Neural progenitor cell (in vitro differentiated cells): ENCODE measurements around the gene GCKR. TPM values are rescaled to one million over a fixed set of nuclear protein-coding genes. Genes with fewer than 3 reads are reported as not detected.

Experiments
- DNase-seq: peaks from one replicate; pipeline ENCODE4 v3.0.0-alpha.2; 2016; ENCODE audit warnings: low spot score
- H2AFZ ChIP-seq: fragments of 200-600 bp; sonication (generic); replicated peaks from 2 replicates; pipeline ENCODE4 v1.6.1; 2016; ENCODE audit warnings: antibody characterized with exemption
- H3F3A ChIP-seq: fragments of 200-600 bp; sonication (generic); 2 replicates; pipeline ENCODE4 v1.6.1; 2016; ENCODE audit warnings: antibody characterized with exemption, low read depth
- H3K27ac ChIP-seq: fragments of 200-600 bp; sonication (generic); 2 replicates; pipeline ENCODE4 v1.5.1; 2016; ENCODE audit warnings: mild to moderate bottlenecking
- H3K27me3 ChIP-seq: fragments of 200-600 bp; sonication (generic); 2 replicates; pipeline ENCODE4 v1.6.1; 2016; ENCODE audit warnings: mild to moderate bottlenecking, moderate library complexity
- H3K36me3 ChIP-seq: fragments of 200-600 bp; sonication (generic); 2 replicates; pipeline ENCODE4 v1.5.1; 2016
- H3K4me1 ChIP-seq: fragments of 200-600 bp; sonication (generic); 2 replicates; pipeline ENCODE4 v1.6.1; 2016; ENCODE audit warnings: mixed run types
- H3K4me2 ChIP-seq: fragments of 200-600 bp; sonication (generic); 2 replicates; pipeline ENCODE4 v1.6.1; 2016
- H3K4me3 ChIP-seq: fragments of 200-600 bp; sonication (generic); 2 replicates; pipeline ENCODE4 v1.5.1; 2016
- H3K79me2 ChIP-seq: fragments of 200-600 bp; sonication (generic); 2 replicates; pipeline ENCODE4 v1.6.1; 2016; ENCODE audit warnings: low read depth
- H3K9ac ChIP-seq: fragments of 200-600 bp; sonication (generic); 2 replicates; pipeline ENCODE4 v1.6.1; 2016
- H3K9me3 ChIP-seq: fragments of 200-600 bp; sonication (generic); 2 replicates; pipeline ENCODE4 v1.5.1; 2016; ENCODE audit warnings: low read depth
- H4K20me1 ChIP-seq: fragments of 200-600 bp; sonication (generic); 2 replicates; pipeline ENCODE4 v1.6.1; 2016; ENCODE audit warnings: low read depth
- H3K27ac Mint-ChIP-seq: 3 replicates; pipeline ENCODE4 v1.8.0; 2021; ENCODE audit warnings: mixed read lengths
- H3K27me3 Mint-ChIP-seq: 2 replicates; pipeline ENCODE4 v1.8.0; 2022; ENCODE audit warnings: low read depth, mild to moderate bottlenecking, inconsistent platforms, moderate library complexity, mixed read lengths; ENCODE audit not compliant: insufficient read depth
- H3K36me3 Mint-ChIP-seq: 3 replicates; pipeline ENCODE4 v1.8.0; 2021; ENCODE audit warnings: mixed read lengths
- H3K4me1 Mint-ChIP-seq: 3 replicates; pipeline ENCODE4 v1.8.0; 2021; ENCODE audit warnings: mixed read lengths
- H3K4me3 Mint-ChIP-seq: 3 replicates; pipeline ENCODE4 v1.8.0; 2021; ENCODE audit warnings: mild to moderate bottlenecking, moderate library complexity, mixed read lengths
- H3K9me3 Mint-ChIP-seq: 3 replicates; pipeline ENCODE4 v1.8.0; 2020; ENCODE audit warnings: mixed read lengths
- EZH2 ChIP-seq: fragments of 200-600 bp; sonication (generic); IDR thresholded peaks from 2 replicates; pipeline ENCODE4 v1.6.1; 2017; ENCODE audit warnings: antibody characterized with exemption, mild to moderate bottlenecking, moderate library complexity
- EZH2phosphoT487 ChIP-seq: fragments of 200-600 bp; sonication (generic); IDR thresholded peaks from 2 replicates; pipeline ENCODE4 v1.6.1; 2017; ENCODE audit warnings: antibody characterized with exemption
- total RNA-seq: library from RNA; depleted of rRNA; stranded (reverse); fragments of >200 nt; gene quantifications from 2 replicates; pipeline ENCODE4 v1.2.3, GENCODE V29; 2015; ENCODE audit warnings: low replicate concordance
- TF ChIP-seq, protein P1 (sequence below): fragments of 200-600 bp; sonication (generic); IDR thresholded peaks from 2 replicates; pipeline ENCODE4 v1.5.1; 2017; ENCODE audit warnings: antibody characterized with exemption, mild to moderate bottlenecking

Gene GCKR
- total RNA-seq, 1 donor from 2014 or later, result not detected

DNA sequence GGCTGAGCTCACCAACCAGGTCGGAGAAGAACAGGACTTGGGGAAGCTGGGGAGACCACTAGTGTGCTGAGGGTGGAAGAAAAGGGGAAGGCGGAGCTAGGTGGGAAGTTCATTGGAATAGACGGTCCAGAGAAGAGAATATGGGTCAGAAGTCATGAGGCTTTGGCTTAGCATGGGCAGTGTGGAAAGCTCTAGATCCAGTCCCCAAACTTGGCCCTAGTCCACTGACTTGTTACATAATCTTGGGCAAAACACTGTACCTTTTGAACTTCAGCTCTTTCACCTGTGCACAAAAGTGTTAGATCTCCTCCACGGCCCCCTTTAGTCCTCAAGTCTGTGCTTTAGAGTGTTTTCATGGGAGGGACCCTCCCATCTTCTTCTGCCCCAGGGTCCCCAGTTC is 10.7 kb downstream of the GCKR start:
- Mint-ChIP-seq H3K4me3 (no peak overlapping the region), H3K4me1 (peaks cover 4% of the 10 kb centered on the region), H3K27me3 (peaks cover 2% of the 10 kb centered on the region), H3K27ac (no peak overlapping the region), H3K36me3 (no peaks in the 10 kb centered on the region), H3K9me3 (no peaks in the 10 kb centered on the region)
- DNase-seq, result no peak
- Histone ChIP-seq H3K4me1 (no peaks in the 10 kb centered on the region), H3K36me3 (no peaks in the 10 kb centered on the region), H3K27me3 (no peaks in the 10 kb centered on the region), H3K4me3 (no peak overlapping the region), H2AFZ (no peak overlapping the region), H3K27ac (no peak overlapping the region), H3K4me2 (no peak overlapping the region), H4K20me1 (no peaks in the 10 kb centered on the region), H3K79me2 (no peaks in the 10 kb centered on the region), H3K9ac (no peak overlapping the region), H3F3A (no peaks in the 10 kb centered on the region), H3K9me3 (no peaks in the 10 kb centered on the region)
- TF ChIP-seq EZH2 (no peak), EZH2phosphoT487 (no peak)
- TF ChIP-seq, protein P1, sequence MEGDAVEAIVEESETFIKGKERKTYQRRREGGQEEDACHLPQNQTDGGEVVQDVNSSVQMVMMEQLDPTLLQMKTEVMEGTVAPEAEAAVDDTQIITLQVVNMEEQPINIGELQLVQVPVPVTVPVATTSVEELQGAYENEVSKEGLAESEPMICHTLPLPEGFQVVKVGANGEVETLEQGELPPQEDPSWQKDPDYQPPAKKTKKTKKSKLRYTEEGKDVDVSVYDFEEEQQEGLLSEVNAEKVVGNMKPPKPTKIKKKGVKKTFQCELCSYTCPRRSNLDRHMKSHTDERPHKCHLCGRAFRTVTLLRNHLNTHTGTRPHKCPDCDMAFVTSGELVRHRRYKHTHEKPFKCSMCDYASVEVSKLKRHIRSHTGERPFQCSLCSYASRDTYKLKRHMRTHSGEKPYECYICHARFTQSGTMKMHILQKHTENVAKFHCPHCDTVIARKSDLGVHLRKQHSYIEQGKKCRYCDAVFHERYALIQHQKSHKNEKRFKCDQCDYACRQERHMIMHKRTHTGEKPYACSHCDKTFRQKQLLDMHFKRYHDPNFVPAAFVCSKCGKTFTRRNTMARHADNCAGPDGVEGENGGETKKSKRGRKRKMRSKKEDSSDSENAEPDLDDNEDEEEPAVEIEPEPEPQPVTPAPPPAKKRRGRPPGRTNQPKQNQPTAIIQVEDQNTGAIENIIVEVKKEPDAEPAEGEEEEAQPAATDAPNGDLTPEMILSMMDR, result no peak

DNA sequence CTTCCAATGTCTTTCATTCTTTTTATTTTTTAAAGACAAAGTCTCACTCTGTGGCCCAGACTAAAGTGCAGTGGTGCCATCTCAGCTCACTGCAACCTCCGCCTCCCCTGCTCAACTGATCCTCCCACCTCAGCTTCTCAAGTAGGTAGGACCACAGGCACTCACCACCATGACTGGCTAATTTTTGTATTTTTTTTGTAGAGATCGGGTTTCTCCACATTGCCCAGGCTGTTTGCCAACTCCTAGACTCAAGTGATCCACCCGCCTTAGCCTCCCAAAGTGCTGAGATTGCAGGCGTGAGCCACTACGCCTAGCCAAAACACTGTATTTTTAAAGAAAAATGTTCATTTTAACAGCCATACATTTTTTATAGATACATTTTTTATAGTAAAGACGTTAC is 12.7 kb downstream of the GCKR start:
- H3K4me1 ChIP-seq, result no peaks in the 10 kb centered on the region
- H3K4me1 Mint-ChIP-seq, result no peaks in the 10 kb centered on the region
- no peaks in the 10 kb centered on the region for H3K27me3 ChIP-seq
- H3F3A ChIP-seq, result no peaks in the 10 kb centered on the region
- H3K79me2 ChIP-seq, result no peaks in the 10 kb centered on the region
- no peak overlapping the region for H2AFZ ChIP-seq
- H4K20me1 ChIP-seq, result no peaks in the 10 kb centered on the region
- H3K4me2 ChIP-seq, result no peak overlapping the region
- H3K27me3 Mint-ChIP-seq, result no peaks in the 10 kb centered on the region
- TF ChIP-seq EZH2 (no peak), EZH2phosphoT487 (no peak)
- TF ChIP-seq, protein P1, result no peak
- H3K9ac ChIP-seq, result no peak overlapping the region
- no peak overlapping the region for H3K4me3 ChIP-seq
- H3K4me3 Mint-ChIP-seq, result no peak overlapping the region
- H3K36me3 Mint-ChIP-seq, result no peaks in the 10 kb centered on the region
- no peak overlapping the region for H3K27ac Mint-ChIP-seq
- DNase-seq, result no peak
- H3K36me3 ChIP-seq, result no peaks in the 10 kb centered on the region
- no peaks in the 10 kb centered on the region for H3K9me3 ChIP-seq
- H3K9me3 Mint-ChIP-seq, result no peaks in the 10 kb centered on the region
- no peak overlapping the region for H3K27ac ChIP-seq

DNA sequence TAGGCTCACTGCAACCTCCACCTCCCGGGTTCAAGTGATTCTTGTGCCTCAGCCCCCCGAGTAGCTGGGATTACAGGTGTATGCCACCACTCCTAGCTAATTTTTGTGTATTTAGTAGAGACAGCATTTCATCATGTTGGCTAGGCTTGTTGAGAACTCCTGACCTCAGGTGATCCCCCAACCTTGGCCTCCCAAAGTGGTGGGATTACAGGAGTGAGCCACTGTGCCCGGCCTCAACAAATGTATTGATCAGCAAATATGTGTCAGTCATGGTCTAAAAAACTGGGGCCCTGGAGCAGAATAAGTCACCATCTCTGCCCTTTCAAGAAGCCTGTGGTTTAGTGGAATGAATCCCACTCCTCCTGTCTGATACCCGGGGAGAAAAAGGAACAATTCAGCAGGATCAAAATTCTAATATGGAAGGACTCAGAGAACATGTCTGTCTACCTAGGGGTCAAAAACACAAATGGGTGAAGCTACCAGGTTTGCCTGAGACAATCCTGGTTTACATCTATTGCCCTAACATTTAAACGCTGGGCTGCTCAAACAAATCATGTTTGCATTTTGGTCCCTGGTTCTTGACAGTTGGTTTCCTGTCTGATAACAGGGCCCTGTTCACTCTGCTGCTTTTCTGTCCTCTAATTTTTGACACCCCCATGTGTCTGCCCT is 21.6 kb downstream of the GCKR start:
- Histone ChIP-seq H3F3A (no peaks in the 10 kb centered on the region), H3K9ac (no peak overlapping the region), H3K4me3 (no peak overlapping the region), H3K27ac (no peak overlapping the region), H3K36me3 (no peaks in the 10 kb centered on the region), H3K4me1 (no peaks in the 10 kb centered on the region), H3K79me2 (no peaks in the 10 kb centered on the region), H4K20me1 (no peaks in the 10 kb centered on the region), H3K4me2 (no peak overlapping the region), H2AFZ (no peak overlapping the region), H3K27me3 (no peaks in the 10 kb centered on the region), H3K9me3 (no peaks in the 10 kb centered on the region)
- DNase-seq, result no peak
- Mint-ChIP-seq H3K4me1 (no peaks in the 10 kb centered on the region), H3K36me3 (no peaks in the 10 kb centered on the region), H3K4me3 (no peak overlapping the region), H3K9me3 (no peaks in the 10 kb centered on the region), H3K27me3 (no peaks in the 10 kb centered on the region), H3K27ac (no peak overlapping the region)
- TF ChIP-seq EZH2, result no peak
- TF ChIP-seq, protein P1, result no peak
- TF ChIP-seq EZH2phosphoT487, result no peak
